NOMO-1 (cell line): Measurements from ENCODE around the gene KCND1.

Experiments
- DNase-seq, 2 experiments: peaks; one replicate each; lab custom pipeline; 2025; ENCODE audit not compliant: unreplicated experiment in 2 of 2; lab: John Stamatoyannopoulos, UW

Gene KCND1

DNA sequence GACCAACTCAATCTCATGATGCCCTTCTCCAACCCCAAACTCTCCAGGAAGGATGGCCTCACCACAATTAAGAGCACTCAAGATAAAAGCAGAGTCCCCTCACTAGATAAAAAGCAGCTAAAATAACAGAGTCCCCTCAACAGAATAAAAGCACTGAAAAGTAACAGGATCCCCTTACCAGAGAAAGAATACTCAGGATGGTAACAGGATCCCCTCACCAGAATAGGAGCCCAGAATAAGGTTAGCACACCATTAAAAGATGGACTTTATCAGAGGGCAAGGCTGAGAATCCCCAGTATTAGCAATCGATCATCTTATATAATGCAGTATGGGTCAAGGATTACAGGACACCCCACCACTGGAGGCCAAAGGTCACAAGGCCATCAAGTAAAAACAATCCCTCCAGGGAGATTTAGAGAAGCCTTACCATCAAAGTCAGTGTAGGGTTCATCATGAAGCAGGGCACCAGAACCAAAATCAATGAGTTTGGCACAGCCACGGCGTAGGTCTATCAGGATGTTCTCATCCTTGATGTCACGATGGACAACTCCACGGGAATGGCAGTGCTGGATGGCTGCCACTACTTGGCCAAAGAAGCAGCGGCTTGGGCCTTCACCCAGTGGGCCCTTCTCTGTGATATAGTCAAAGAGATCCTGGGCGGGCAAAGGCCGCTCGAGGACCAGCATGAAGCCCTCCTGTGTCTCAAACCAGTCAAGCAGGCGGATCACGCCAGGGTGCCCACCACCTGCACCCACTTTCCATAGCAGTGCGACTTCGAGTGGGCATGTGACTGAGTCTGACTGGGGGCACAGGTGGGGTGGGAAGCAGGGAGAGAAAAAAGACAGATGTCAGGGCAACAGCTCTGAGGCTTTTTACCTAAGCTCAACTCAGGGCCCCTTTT, 56.8 kb downstream of the KCND1 start:
- no peak for DNase-seq

DNA sequence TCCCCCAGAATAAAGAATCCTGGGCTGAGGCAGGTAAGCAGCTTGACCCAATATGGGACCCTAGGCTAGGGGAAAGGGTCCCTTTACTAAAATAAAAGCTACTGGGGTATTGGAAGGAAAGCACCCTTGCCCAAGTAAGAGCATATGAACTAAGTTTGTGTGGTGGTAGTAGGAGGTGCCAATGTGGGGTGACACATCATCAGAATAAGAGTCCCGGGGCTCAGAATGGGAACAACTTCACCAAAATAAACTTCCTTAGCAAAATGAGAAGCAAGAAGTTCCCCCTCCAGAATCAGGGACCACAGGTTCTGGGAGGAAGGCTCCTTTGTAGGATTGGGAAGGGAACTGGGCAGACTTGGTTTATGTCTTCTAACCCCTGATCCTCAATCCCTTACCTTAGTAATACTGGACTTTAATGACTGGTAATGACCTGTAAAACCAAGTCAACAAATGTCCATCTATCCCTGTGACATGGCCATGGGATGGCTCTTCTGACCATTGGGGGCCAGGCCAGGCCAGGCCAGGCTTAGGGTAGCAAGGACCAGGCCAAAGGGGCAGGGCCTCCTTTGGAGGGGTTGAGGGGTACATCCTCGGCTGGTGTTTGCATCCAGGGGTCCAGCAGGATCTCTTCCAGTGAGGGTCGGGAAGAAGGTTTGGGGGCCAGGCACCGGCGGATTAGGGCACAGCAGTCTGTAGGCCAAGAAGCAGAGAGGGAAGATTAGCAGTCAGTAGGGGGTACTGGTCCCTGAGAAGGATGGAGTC, 57.9 kb downstream of the KCND1 start:
- DNase-seq, result no peak

DNA sequence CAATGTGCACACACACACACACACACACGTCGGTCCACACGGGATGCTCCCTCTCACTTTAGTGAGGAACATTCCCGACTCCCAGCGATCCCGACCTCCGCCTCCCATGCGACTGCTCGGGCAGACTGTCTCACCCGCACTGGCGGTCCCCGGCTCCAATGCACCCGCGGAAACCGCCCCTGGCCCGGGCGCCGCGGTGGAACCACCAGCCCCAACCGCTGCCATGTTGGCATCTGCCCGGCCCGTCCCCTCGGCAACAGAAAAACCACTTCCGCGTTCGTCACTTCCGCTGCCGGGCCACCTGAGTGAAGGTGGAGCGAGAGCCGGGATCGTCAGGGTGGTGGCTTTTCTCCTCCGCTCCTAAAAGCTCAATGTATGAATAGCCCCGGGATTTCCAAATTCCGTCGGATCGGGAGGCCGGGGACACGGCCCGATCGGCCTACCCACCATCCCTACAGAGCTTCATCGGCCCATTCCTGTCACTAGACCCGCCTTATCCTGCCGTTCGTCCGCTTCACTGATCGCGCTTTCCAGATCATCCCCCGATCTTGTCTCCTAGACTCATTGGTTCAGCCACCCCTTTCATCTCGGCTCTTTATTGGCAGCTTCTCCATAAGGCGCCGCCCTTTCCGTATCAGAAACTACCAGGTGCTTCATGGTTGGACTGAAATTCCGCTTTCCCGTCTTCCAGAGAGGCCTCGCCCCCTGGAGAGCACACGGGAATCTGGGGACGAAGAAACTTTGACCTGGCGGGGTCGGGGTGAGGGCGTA, 60.0 kb downstream of the KCND1 start, which contains the start of gene SLC35A2:
Gene SLC35A2 (minus strand): TSS at position 235 of the 771 bp plus-strand sequence. CDS start 10 bp downstream, at position 225.
- DNase-seq, result peak; percentile 49 to 57
